ENCODE measurements around the gene TTC9B. TPM values are rescaled to one million over a fixed set of nuclear protein-coding genes. Genes with fewer than 3 reads are reported as not detected.

The TTC9B gene
- total RNA-seq, 2 donors from 2014 or later: not detected

- Histone ChIP-seq H3K27me3 (no peaks in the 10 kb centered on the region), H3K4me3 (no peak overlapping the region), H3K9me3 (no peaks in the 10 kb centered on the region), H3K27ac (no peak overlapping the region), H3K36me3 (peaks cover 15% of the 10 kb centered on the region), H3K4me1 (no peaks in the 10 kb centered on the region)
- DNase-seq (ENCODE audit: low spot score): no peak
- TF ChIP-seq CTCF (IDR thresholded peaks at IDR 0.05): no peak
Observed at GRCh38 chr19:40204381-40204780, 13.8 kb downstream of the TTC9B start.

DNA sequence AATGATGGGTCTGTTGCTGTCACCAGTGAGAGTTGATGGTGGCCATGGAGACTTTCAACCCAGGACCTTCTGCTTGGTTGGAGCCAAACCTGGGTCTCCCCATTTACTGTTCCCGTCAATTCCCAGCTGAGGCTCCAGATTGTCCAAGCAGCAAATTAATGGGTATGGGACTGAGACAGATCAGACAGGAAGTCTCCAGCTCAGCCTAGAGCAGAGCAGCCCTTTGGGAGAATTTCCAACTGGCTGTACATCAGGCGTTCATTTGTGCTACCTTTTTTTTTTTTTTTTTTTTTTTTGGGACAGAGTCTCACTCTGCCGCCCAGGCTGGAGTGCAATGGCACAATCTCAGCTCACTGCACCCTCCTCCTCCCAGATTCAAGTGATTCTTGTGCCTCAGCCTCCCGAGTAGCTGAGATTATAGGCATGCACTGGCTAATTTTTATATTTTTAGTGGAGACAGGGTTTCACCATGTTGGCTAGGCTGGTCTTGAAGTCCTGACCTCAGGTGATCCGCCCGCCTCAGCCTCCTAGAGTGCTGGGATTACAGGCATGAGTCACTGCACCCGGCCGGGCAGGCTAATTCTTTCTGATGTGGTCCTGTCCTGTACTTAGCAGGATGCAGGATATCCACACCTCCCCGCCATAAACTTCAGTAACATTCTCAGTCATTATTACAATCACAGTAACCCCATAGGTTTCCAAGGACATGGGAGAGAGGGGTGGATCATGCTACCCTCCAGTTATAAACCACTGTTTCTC lies 17.7 kb downstream of the TTC9B start:
- Histone ChIP-seq H3K27me3 (no peaks in the 10 kb centered on the region), H3K9me3 (no peaks in the 10 kb centered on the region), H3K4me3 (no peak overlapping the region), H3K27ac (no peak overlapping the region), H3K4me1 (no peaks in the 10 kb centered on the region), H3K36me3 (peaks cover 14% of the 10 kb centered on the region)
- TF ChIP-seq CTCF (IDR thresholded peaks at IDR 0.05): no peak
- no peak for DNase-seq (ENCODE audit: low spot score)

DNA sequence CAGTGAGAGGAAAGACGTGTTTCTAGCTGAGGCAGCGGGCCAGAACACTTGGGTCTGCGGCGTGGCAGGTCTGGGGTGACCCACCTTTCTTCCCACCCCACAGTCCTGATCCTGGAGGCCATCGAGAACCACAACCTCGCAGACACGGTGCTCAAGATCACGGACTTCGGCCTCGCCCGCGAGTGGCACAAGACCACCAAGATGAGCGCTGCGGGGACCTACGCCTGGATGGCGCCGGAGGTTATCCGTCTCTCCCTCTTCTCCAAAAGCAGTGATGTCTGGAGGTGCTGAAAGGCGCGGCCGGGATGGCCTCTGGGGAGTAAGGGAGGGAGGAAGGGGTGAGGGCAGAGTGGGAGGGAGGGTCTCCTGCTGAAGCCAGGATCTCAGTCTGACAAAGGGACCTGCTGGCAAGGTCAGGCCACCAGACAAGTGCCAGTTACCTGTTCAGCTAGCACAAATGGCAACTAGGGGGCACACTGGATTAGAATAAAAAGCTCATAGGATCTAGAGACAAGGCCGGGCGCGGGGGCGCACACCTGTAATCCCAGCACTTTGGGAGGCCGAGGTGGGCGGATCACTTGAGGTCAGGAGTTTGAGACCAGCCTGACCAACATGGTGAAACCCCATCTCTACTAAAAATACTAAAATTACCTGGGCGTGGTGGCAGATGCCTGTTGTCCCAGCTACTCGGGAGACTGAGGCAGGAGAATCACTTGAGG lies 19.8 kb downstream of the TTC9B start:
- Histone ChIP-seq H3K4me1 (no peaks in the 10 kb centered on the region), H3K9me3 (no peaks in the 10 kb centered on the region), H3K27me3 (no peaks in the 10 kb centered on the region), H3K36me3 (peaks cover 5% of the 10 kb centered on the region), H3K4me3 (no peak overlapping the region), H3K27ac (no peak overlapping the region)
- no peak for TF ChIP-seq CTCF (IDR thresholded peaks at IDR 0.05)
- no peak for DNase-seq (ENCODE audit: low spot score)

DNA sequence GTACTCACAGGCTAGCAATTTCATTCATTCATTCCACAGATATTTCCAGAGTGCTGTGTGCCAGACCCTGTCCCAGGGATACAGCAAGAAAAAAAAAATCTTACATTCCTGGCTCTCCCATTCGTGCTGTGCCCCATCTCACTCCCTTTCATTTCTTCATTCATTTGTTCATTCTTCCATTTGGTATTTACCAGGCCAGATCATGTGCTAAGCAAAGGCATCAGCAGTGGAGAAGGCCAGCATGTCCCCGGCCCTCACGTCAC lies 24.7 kb downstream of the TTC9B start:
- no peak for TF ChIP-seq CTCF (IDR thresholded peaks at IDR 0.05)
- DNase-seq (ENCODE audit: low spot score): no peak
- Histone ChIP-seq H3K27me3 (no peaks in the 10 kb centered on the region), H3K27ac (no peak overlapping the region), H3K9me3 (no peaks in the 10 kb centered on the region), H3K4me3 (no peak overlapping the region), H3K4me1 (peaks cover 0 to 15% of the 10 kb centered on the region in 2 donors), H3K36me3 (no peaks in the 10 kb centered on the region)

DNA sequence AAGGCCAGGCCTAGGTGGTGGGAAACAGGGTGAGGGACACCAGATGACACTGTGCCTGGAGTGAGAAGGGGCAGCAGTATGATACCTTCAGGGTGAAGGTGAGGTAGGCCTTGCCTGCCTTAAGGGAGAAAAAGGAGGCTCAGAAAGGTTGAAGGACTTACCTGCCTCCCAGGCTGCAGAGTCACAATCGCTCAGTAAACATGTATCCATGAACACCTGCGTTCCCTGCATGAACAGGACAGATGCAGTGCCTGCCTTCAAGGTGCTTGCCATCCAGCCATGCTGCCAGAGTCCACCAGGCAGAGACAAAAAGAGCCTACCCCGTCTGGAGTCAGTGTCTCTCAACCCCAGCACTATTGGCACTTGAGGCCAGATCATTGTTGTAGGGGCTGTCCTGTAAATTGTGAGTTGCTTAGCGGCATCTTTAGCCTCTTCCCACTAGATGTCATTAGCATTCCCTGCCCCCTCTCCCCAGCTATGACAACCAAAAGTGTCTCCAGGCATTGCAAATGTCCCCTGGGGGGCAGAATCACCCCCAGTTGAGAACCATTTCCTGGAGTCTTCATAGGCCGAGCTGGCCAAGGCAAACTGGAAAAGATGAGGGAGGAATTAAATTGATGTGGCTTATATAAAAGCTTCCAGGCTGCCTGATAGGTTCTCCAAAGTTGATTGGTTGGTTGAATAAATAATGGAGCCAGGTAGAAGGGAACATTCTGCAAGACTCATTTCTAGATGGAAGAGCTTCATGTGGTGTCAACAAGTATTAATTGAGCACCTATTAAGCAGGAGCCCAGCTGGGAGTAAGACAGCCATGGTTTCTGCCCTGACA lies 25.2 kb downstream of the TTC9B start:
- H3K27me3 ChIP-seq: no peaks in the 10 kb centered on the region
- H3K27ac ChIP-seq: no peak overlapping the region
- DNase-seq (ENCODE audit: low spot score): no peak

More for the DNA sequence above, 25.2 kb downstream of the TTC9B start:
- H3K4me3 ChIP-seq: peak overlapping the region in 1 of 2 donors; percentile 85
- H3K9me3 ChIP-seq: no peaks in the 10 kb centered on the region
- no peak for TF ChIP-seq CTCF (IDR thresholded peaks at IDR 0.05)
- H3K36me3 ChIP-seq: no peaks in the 10 kb centered on the region
- peaks cover 0 to 15% of the 10 kb centered on the region in 2 donors for H3K4me1 ChIP-seq

Data from right atrium auricular region (tissue), 2 donors.